ENCODE results near the gene SCAI. TPM values are rescaled to one million over a fixed set of nuclear protein-coding genes. Genes with fewer than 3 reads are reported as not detected.

SCAI gene
- total RNA-seq, 1 donor from 2014 or later: 23.5 TPM

- Mint-ChIP-seq H3K36me3 (ENCODE audit: insufficient read depth) (peaks cover 24% of the 10 kb centered on the region), H3K4me3 (ENCODE audit: low read depth) (no peak overlapping the region), H3K27me3 (no peaks in the 10 kb centered on the region), H3K4me1 (ENCODE audit: low read depth) (peaks cover 10% of the 10 kb centered on the region), H3K9me3 (ENCODE audit: low read depth) (no peaks in the 10 kb centered on the region), H3K27ac (no peak overlapping the region)
- no peak for TF ChIP-seq CTCF (IDR thresholded peaks at IDR 0.05; ENCODE audit: unreplicated experiment)
- DNase-seq (ENCODE audit: low spot score, unreplicated experiment): no peak
These were observed 236.4 kb downstream of the SCAI start for GRCh38 chr9:124906966-124907365.

GRCh38 chr9:124899845-124900244 lies 243.5 kb downstream of the SCAI start:
- H3K27ac Mint-ChIP-seq: no peak overlapping the region
- no peaks in the 10 kb centered on the region for H3K27me3 Mint-ChIP-seq
- H3K9me3 Mint-ChIP-seq (ENCODE audit: low read depth): no peaks in the 10 kb centered on the region
- H3K4me1 Mint-ChIP-seq (ENCODE audit: low read depth): no peaks in the 10 kb centered on the region
- H3K36me3 Mint-ChIP-seq (ENCODE audit: insufficient read depth): peaks cover 20% of the 10 kb centered on the region
- no peak for TF ChIP-seq CTCF (IDR thresholded peaks at IDR 0.05; ENCODE audit: unreplicated experiment)
- no peak for DNase-seq (ENCODE audit: low spot score, unreplicated experiment)
- no peak overlapping the region for H3K4me3 Mint-ChIP-seq (ENCODE audit: low read depth)

GRCh38 chr9:124897570-124898460 lies 245.5 kb downstream of the SCAI start:
- H3K9me3 Mint-ChIP-seq (ENCODE audit: low read depth): no peaks in the 10 kb centered on the region

GRCh38 chr9:124894741-124895170 lies 248.6 kb downstream of the SCAI start:
- no peaks in the 10 kb centered on the region for H3K4me1 Mint-ChIP-seq (ENCODE audit: low read depth)
- H3K9me3 Mint-ChIP-seq (ENCODE audit: low read depth): no peaks in the 10 kb centered on the region
- DNase-seq (ENCODE audit: low spot score, unreplicated experiment): no peak
- H3K36me3 Mint-ChIP-seq (ENCODE audit: insufficient read depth): peaks cover 17% of the 10 kb centered on the region
- H3K4me3 Mint-ChIP-seq (ENCODE audit: low read depth): no peak overlapping the region
- H3K27me3 Mint-ChIP-seq: no peaks in the 10 kb centered on the region
- peak; percentile 34 for TF ChIP-seq CTCF (IDR thresholded peaks at IDR 0.05; ENCODE audit: unreplicated experiment)
- peak overlapping the region; percentile 75 for H3K27ac Mint-ChIP-seq

More at GRCh38 chr9:124897570-124898460, 245.5 kb downstream of the SCAI start:
- no peak overlapping the region for H3K4me3 Mint-ChIP-seq (ENCODE audit: low read depth)
- no peak overlapping the region for H3K27ac Mint-ChIP-seq
- no peaks in the 10 kb centered on the region for H3K4me1 Mint-ChIP-seq (ENCODE audit: low read depth)
- H3K27me3 Mint-ChIP-seq: no peaks in the 10 kb centered on the region
- DNase-seq (ENCODE audit: low spot score, unreplicated experiment): no peak
- H3K36me3 Mint-ChIP-seq (ENCODE audit: insufficient read depth): peaks cover 17% of the 10 kb centered on the region
- TF ChIP-seq CTCF (IDR thresholded peaks at IDR 0.05; ENCODE audit: unreplicated experiment): no peak

GRCh38 chr9:124894035-124894740 lies 249.1 kb downstream of the SCAI start:
- no peaks in the 10 kb centered on the region for H3K27me3 Mint-ChIP-seq
- no peaks in the 10 kb centered on the region for H3K4me1 Mint-ChIP-seq (ENCODE audit: low read depth)
- H3K9me3 Mint-ChIP-seq (ENCODE audit: low read depth): no peaks in the 10 kb centered on the region
- DNase-seq (ENCODE audit: low spot score, unreplicated experiment): no peak
- H3K4me3 Mint-ChIP-seq (ENCODE audit: low read depth): no peak overlapping the region
- H3K36me3 Mint-ChIP-seq (ENCODE audit: insufficient read depth): peaks cover 20% of the 10 kb centered on the region
- no peak for TF ChIP-seq CTCF (IDR thresholded peaks at IDR 0.05; ENCODE audit: unreplicated experiment)
- peak overlapping the region; percentile 30 for H3K27ac Mint-ChIP-seq

All from progenitor cell of endocrine pancreas (in vitro differentiated cells).